ENCODE results near the gene FHL3. TPM values are rescaled to one million over a fixed set of nuclear protein-coding genes. Genes with fewer than 3 reads are reported as not detected.
A peak's percentile ranks its signal among the peaks of the same experiment; 100 is the strongest.
"Not testable (repeated sequence)": the region's sequence is repeated elsewhere in the genome, so short reads cannot be mapped to it uniquely, and the experiment has no call there.

FHL3 gene
- total RNA-seq, 1 experiment from 2014 or later: 15.2 TPM

- no peak for DNase-seq (ENCODE audit: low spot score)
Observed at GRCh38 chr1:38034871-38035270, 29.6 kb upstream of the FHL3 start.

- DNase-seq (ENCODE audit: low spot score): not testable (repeated sequence)
Observed at GRCh38 chr1:38032992-38033391, 27.7 kb upstream of the FHL3 start.

DNA sequence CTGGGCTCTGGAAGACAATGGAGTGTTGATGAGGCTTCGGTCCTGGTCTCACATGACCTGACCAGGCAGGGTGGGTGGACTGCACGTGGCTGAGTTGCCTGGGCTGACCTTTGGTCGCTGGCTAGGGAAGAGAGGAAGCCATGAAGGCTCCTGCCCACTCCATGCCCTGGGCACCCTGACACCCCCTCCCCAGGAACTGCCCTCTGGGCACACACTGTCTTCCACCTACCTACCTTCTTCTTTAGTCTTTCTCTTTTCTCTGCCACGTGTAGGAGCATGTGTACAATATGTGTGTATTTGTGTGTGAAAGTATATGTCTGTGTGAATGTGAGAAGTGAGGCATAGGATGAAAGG is 26.2 kb upstream of the FHL3 start:
- peak; percentile 25 for DNase-seq (ENCODE audit: low spot score)

GRCh38 chr1:38030596-38031512 is 25.5 kb upstream of the FHL3 start:
- DNase-seq (ENCODE audit: low spot score): peak; percentile 78

- peak; percentile 95 for DNase-seq (ENCODE audit: low spot score)
Observed at GRCh38 chr1:38029685-38030511, 24.6 kb upstream of the FHL3 start.

DNA sequence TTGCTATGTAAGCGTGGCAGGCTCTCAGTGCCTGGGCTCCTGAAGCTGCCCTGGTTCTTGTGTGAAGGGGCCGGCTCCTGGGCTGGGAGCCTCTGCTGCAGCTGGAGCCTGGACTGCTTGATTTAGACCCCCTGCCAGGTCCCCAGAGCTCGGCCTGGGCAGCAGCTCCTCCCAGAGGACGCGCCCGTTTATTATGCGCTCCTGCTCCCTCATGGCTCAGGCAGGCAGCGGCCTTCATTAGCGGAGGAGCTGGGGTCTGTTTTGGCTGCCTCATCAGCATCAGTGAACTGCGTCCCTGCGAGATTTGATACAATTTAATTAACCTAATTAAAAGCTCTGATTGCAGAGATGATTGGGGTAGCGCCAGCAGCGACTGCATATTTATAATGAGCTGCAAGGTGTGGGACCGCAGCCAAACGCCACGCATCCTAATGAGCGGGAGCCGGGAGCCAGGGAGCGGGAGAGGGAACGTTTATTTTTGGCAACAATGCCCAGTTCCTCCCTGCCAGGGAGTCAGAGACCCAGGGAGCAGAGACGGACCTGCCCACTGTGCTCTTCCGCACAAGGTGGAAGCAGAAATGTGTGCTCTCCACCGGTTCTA is 23.9 kb upstream of the FHL3 start:
- DNase-seq (ENCODE audit: low spot score): no peak

GRCh38 chr1:38028671-38029070 is 23.4 kb upstream of the FHL3 start:
- no peak for DNase-seq (ENCODE audit: low spot score)

DNA sequence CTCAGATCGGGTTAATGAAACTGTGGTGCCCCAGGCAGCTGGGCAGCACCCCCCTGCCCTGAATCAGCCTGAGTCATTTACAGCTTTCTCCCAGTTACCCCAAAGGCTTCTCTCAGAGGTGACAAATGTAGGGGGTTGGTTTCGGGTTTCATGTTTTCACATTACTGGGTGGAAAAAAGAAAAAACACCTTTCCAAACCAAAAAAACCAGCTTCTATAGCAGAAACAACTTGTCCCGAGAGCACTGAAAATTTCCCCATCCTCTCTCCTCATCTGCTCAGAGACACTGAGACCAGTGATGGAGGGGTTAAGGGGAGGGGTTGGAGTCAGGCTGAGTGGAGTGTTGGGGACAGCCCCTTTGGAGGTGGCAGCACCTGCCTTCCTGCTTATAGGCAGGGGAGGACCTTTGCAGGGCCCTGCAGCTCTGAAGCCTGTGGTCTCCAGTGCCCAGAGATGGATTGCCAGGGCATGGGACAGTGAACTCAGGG is 22.8 kb upstream of the FHL3 start:
- no peak for DNase-seq (ENCODE audit: low spot score)

DNA sequence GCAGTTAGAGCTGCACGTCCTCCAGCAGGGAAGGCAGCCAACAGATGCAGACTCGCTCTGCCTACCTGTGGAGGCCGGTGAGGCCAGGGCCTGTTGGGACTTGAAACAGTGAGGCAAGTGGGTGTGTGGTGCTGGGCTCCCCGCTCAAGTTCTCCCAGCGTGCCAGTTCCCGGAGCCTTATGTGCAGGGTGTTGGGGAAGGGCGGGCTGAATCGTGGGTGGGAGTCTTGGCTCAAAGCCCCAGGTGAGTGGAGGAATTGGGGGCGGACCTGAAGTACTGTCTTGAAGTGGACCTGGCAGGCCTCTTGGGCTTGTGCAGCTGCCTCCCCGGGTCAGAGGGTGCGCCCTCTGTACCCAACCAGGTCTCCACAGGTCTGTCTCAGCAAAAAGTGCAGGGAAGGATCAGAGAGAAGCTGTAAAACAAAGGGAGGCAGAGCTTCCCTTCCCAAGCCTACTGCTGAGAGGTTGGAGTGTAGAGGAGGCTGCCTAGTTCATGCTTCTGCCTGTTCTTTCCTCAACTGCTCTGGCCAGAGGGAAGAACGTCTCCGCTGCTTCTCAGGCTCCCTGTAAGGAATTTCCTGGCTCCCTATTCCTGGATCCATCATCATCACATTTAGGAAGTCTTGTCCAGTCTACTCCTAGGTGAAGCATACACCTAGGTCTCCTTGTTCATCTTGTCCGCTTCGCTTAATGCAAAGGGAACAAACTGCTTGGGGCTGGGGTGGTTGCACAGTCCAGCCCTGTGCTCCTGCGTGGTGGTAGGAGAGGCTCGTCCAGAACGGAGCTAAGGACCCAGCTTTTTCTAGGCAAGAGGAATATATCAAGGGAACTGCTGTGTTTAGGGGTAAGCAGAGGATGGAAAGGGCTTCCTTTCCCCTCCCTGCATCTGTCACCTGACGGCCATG is 22.1 kb upstream of the FHL3 start:
- DNase-seq (ENCODE audit: low spot score): no peak

DNA sequence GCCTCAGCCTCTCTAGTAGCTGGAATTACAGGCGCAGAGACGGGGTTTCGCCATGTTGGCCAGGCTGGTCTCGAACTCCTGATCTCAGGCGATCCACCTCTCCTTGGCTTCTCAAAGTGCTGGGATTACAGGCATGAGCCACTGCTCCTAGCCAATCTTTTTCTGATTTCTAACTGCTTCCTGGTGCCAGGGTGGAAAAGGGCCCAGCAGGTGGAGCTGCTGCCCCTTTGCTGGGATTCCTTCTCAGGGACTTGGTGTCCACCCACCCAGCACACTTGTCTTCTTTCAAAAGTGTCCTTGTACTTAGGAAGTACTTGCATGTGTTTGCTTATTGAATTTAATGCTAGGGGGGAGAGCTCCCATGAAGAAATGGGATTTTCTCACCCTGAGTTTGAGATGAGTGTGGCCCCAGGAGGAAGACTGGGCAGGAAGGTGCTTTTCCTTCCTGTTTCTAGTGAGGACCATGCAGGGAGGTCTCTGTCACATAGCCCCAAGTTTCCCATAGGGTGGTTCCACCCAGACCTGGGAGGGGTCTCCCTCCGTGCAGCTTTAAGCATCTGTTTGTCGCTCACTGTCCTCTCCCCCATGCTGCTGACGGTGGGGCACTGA is 21.4 kb upstream of the FHL3 start:
- peak; percentile 87 for DNase-seq (ENCODE audit: low spot score)

GRCh38 chr1:38025664-38026063 is 20.4 kb upstream of the FHL3 start:
- DNase-seq (ENCODE audit: low spot score): no peak

DNA sequence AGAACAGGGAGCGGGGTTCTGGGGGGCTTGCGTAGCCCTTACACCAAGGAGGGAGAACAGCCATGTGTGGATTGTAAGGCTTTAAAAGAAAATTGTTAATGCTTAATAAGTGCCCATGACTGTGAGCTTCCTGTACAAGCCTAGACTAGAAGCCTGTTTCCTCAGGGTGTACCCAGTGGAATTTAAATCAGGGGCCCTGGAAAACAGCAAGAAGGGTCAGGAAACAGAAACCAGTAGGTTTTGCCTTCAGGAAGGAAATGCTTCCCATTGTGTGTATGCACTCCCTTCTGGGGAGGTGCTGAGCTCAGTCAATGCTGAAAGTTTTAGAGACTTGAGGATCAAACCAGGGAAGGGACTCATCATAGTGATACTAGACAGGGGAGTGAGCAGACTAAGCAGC is 19.9 kb upstream of the FHL3 start:
- DNase-seq (ENCODE audit: low spot score): no peak

DNA sequence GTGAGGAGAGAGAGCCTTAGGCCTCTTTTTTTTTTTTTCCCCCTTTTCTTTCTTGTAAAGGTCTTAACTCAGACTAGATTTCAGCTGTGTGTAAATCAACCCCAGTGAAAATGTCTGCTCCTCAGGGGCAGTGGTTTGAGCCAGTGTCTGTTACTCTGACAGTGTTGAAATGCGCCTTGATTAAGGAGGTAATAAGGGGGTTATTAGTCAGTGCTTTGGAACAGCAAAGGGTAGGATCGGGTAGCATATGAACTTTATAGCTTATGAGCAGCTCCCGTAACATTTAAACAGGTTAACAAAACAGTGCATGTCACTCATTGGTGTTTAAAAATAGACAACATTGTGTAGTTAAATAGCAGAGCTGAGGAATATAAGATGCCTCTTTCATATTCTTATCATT is 17.5 kb upstream of the FHL3 start:
- no peak for DNase-seq (ENCODE audit: low spot score)

DNA sequence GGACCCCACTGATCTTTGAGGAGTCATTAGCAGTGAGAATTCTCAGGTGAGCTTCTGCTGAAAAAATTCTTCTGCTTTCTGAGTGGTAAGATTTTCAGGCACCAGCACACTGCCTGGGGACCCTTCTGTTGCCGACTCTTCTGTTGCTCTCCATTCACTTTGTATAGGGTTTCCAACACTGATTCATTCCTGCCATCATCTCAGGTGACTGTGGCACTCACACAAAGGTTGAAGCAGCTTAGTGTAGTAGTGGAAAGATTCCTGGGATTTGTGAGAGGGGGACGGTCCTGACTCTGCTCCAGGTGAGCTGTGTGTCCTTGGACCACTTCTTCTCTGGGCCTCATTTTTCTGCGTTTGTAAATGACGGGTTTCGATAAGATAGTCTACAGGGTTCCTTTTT is 16.7 kb upstream of the FHL3 start:
- DNase-seq (ENCODE audit: low spot score): no peak

GRCh38 chr1:38020396-38020795 is 15.1 kb upstream of the FHL3 start:
- no peak for DNase-seq (ENCODE audit: low spot score)

- peak; percentile 50 for DNase-seq (ENCODE audit: low spot score)
Observed at GRCh38 chr1:38018864-38019343, 13.6 kb upstream of the FHL3 start.

DNA sequence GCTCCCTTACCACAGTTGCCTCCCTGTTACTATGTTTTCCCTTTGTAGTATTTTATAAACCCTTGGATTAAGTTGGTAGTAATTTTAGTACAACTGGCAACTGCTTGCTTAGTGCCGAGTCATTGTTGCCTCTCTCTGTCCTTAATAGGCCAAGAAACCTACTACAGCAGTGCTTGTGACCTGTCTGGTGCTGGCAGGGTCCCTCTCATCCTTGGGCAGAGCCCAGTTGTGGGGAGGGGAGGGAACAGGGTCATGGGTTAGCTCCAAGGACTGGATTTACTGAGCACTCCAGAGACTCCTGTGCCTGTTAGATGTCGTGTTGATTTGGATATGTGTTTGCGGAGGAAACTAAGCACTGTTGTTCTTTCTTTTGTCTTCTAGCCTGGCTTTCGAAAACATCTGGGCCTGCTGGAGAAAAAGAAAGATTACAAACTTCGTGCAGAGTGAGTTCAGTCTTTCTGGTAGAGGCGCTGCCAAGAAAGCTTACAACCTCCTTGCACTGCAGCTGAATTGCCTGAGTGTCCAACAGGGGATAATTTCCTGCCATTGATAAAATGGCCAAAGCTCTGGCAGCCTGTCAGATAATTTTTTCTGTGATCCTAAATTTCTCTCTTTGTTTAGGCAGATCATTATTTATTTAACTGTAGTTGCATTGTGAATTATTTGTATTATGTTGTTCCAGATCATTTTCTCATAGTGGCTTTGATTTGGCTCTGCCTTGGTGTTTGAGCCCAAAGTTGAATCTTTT is 10.8 kb upstream of the FHL3 start:
- DNase-seq (ENCODE audit: low spot score): no peak

DNA sequence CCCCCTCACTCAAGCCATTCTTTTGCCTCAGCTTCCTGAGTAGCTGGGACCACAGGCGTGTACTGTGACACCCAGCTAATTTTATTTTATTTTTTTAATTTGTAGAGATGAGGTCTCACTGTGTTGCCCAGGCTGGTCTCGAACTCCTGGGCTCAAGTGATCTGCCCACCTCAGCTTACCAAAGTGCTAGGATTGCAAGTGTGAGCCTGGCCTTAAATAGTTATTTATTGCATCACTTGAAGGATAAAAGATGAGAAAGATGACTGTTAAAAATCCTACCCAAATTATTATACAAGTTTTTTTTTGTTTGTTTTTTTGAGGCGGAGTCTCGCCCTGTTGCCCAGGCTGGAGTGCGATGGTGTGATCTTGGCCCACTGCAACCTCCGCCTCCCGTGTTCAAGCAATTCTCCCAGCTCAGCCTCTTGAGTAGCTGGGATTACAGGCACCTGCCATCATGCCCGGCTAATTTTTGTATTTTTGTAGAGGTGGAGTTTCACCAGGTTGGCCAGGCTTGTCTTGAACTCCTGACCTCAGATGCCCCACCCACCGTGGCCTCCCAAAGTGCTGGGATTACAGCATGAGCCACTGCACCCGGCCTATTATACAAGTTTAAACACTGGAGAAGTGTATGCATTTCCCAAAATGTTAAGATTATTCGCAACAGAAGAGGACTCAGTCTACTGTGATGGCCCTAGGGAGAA is 9.6 kb upstream of the FHL3 start:
- no peak for DNase-seq (ENCODE audit: low spot score)

DNA sequence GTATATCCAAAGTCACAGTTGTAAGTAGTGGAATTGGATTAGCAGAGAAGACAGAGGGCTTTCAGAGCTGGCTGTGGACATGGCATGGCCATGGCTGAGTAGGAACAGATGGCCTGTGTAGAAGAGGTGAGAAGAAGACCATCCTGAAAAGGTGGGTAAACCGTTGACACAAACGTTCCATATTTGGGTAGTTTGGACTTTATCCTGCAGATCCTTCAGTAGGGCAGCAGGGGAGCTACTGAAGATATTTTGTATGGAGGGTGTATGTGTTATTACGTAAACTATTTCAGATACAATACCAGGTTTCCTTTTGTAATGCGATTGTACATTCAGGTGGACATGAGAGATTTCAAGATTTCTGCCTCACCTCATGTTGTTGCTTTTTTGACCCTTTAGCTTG is 8.9 kb upstream of the FHL3 start:
- DNase-seq (ENCODE audit: low spot score): no peak

All from HT-29 (cell line).